HG02885 (cell line): ENCODE measurements around the gene LMX1A.

Experiments
- ATAC-seq: cut with Tn5 transposase; IDR thresholded peaks from one replicate; pipeline ENCODE4 v1.9.1; 2021; ENCODE audit warnings: mild to moderate bottlenecking; ENCODE audit not compliant: unreplicated experiment, poor library complexity

LMX1A gene

DNA sequence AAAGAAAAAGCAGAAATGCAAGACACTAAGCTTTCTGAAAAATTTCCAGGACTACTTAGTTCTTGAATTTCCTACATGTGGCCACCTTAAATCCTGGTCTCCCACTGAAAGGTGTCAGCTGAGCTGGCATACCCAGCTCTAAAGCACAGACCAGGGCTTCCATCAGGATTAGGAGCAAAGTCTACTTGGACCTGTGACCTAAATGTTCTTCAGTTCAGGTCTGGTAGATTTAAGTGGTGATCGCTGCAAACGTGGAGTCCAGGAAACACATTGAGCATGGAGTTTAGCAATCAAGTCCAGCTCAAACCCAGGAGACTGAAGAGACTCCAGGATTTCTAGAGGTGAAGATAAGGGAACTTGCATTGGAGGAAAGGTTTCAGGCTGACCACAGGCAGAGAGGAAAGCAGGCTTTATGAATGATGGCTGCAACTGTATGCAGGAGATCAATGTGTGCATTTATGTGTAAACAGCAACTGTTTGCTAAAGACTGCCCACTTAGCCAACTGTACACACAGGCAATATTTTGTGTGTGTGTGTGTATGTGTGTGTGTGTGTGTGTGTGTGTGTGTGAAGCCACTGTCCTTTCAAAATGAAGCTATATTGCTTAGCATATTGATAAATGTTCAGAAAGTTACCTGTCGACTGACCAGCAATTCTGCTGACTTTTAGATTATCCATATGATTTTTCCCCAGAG lies 75.2 kb downstream of the LMX1A start:
- no peak for ATAC-seq

DNA sequence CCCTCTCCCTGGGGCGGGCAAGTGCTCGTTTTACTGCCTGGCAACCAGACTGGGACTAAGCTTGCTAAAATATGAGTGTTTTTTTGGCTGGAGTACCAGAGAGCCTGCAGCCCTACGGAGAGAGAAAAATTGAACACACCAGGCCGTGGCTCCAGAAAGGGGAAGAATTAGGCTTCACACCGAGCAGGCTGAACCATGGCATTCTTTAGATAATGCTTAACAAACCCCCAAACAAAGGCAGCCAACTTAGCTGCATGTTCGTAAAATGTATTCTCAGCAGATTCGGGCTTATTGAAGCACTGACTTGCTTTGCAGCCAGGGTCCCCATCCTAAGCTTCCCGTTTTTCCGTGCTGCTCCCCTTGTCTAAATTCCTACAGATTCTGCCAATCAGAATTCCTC lies 76.6 kb downstream of the LMX1A start:
- ATAC-seq: no peak

DNA sequence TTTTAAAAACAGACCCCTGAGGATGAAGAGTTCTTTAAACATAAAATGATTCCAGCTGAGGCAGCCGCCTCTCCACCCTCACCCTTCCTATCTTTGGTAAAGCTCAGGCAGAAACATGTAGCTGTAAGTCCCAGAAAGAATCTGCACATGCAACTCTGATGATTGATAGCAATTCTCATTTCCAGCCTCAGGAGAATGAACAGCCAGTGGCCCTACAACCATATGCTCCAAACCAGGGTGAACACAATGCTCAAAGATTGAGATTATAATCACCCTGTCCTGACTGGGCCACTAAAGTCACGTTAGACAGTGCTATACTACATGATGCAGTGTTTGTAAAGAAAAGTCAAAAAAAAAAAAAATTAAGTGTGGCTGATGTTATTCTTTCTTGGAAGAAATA lies 80.2 kb downstream of the LMX1A start:
- ATAC-seq: no peak

DNA sequence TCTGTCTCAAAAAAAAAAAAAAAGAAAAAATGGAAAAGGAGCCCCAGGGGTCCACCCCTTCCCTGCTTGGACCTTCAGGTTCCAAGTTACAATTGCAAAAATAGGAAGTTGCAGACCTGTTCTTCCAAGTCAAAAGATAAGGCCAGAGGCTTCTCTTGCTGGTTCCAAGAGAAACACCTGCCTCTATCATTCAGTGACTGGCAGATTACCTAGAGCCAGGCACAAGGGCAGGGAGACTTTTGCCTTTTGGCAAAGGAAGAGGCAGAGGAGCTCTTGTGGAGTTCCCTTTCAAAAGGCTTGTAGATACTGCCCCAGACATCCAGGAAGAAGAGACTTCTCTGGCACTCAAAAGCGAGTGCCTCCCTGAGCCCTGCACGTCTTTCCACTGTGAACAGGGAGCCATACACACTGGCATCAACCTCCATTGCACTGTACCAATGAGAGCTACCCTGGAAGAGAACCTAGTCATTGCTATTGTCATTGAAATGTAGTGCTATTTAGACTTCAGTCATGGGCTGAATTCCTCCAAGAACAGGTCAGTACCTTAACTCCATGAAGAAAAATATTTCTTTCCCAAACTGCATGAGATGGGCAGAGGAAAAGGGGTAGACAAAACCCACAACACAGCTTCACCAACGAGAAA lies 91.2 kb downstream of the LMX1A start:
- no peak for ATAC-seq

DNA sequence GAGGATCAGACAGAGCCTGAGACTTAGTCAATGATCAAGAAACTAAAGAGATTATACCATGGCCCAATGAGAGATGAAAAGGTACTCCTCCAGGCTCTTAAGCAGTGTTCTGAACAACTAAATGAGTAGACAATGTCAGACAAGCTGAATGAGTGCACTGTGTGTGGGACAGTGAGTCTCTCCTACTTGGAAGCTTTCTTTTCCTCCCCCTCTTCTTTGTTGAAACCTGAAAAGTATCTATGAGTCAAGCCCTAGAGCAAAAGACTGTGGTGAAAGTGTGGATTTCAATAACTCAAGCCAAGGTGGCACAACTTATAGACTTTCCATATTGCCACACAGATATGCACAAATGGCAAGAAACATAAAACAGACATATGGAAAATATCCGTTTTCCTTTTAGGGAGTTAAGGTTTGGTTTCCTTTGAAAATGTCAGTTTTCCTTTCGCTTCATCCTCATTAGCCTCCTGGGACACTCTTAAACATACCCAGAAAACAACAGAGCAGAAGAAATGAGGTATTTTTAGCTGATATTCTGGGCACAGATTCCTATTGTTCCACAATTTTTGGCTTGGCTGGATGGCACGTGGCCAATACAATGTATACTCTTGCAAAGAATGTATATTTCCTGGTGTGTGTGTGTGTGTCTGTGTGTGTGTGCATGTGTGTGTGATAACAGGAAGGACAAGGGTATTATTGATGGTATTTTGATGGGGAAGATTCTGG lies 96.6 kb downstream of the LMX1A start:
- ATAC-seq: no peak

DNA sequence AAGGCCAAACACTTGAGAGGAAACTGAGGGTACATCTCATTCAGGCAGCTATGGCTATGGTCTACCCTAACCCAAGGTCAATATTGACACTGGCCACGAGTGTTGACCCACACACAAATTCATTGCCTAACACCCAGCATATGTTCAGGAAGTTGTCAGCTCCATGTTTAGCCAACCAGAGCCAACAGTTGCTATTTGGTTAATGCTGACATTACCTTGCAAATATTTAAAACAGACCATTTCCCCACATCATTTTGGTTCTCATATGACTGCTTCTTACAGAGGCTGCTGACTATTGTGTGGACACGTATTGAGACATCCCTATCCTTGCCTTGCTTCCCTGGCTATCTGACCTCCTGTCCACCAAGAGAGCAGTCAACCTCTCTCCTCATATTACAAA lies 97.3 kb downstream of the LMX1A start:
- no peak for ATAC-seq

DNA sequence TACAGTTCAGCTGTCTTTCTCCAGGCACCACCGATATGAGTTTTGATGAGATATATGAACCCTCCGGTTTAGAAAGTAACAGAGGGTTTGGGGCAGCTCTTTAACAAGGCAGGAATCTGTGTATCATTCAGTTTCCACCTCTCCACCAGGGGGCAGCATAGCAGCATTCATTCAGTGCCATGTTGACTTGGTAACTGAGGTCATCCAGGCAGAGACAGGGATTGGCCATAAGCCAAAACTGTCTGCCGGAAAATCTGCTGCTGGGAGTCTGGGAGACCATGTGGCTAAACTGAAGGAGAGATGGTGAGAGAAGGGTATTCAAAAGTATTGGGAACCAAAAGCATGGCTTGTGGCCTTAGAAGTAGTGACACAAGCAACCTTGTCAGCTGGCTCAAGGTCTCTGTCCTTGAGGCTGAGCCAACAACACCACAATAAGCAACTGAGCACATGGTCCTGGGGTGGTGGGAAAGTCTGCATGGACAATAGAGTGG lies 98.5 kb downstream of the LMX1A start:
- ATAC-seq: peak; percentile 81

DNA sequence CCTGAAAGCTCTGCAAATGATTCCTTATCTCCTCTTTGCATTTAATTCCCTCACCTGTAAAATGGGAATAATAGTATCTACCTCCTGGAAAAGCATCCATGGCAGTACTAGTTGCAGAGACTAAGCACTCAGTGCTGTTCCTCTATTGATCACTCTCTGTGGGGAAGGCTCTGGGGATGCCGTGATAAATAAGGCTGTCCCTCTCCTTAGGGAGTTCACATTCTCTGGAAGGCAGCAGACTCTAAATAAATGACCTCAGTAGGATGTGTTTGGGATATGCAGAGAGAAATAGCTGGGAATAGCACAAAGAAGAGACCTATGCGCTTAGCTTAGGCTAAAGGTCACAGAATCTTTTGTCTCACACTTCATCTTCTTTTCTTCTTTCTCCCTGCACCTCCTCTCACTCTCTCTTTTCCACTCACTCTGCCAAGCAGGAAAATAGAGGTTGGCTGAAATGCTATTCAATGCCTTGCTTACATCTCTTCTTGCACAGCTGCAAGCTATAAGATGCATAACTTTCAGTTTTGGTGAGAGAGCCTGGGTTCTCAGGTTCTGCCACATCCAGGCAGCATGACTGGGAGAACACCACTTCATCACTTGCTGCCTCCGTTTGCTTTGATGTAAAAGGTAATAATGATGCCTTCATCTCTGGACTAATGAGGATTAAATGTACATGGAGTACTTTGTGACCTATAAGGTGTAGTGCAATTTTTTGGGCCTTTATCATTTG lies 101.5 kb downstream of the LMX1A start:
- ATAC-seq: no peak

DNA sequence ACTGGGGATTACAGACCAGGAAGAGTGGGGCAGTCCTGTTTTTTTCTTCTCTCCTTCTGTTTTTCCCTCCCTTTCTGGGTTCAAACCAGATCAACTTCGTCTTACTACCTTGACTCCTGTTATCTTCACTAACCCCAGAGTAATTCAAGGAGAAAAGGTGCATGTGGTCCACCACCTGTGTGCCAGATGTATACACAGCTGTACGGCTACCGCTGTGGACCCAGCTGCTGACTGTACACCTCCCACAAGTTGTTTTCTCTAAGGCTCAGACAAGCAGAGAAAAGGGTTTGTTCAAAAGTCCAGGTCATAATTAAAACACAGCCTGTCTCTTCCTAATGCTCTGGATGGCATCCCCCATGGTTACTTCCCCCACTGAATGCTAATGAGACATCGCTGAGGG lies 102.1 kb downstream of the LMX1A start:
- ATAC-seq: no peak

DNA sequence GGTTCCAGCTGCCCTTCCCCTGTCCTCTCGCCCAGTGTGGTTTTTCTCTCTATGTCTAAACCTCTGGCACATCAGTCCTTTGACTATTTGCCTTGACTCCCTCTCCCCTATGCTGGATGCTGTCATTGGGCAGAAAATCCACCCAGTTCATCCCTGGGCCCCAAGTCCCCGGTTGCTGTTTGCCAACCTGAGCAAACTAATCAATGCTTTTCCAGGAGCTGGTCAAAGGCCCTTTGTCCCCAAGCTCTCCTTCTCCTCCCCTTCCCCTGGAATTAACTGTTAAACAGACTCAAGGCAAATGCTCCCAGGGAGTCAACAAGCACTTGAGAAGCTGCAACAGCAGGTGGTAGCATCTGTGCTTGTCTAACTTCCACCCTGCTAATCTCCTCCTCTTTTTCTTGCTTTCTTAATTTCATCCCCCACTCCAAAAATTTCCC lies 102.7 kb downstream of the LMX1A start:
- no peak for ATAC-seq

DNA sequence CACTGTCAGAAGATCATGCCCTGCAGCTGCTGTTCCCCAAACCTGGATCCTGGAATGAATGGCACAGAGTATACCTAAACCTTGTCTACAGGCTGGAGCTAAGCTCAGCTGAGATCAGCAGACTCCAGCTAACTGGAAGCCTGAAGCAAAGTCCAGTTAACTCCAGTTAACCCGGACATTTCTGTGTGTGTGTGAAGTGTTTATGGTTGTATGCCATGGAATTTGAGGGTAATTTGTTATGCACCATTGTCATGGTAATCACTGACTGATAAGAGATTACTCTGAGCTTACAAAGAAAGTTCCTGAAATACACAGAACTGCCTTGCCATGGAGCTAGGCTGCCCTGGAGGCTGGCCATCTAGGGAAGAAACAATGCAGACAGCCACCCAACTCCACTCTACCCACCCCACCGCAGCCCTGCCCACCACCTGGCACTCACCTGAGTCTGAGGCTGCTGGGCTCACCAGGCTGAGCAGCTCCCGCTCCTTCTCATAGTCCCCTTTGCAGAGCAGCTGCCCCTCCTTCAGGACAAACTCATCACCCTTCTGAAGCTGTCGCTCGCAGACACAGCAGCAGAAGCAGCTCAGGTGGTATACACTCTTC lies 107.4 kb downstream of the LMX1A start:
- ATAC-seq: no peak

DNA sequence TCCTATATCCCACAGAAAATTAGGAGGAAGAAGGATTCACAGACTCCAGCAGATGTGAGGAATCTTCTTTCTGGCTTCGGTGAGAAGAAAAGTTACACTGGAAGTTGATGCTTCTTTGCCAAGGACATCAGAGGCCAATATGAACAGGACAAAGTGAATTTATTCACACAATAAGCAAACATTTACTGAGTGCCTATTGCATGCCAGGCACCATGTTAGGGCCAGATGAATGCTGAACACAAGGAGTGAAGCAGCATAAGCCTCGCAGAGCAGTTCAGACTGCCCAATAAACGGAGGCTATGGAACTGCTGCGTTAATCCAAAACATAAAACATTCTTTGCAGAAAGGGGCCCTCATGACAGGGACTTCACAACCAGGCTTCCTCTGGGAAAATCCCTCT lies 114.6 kb downstream of the LMX1A start:
- no peak for ATAC-seq

DNA sequence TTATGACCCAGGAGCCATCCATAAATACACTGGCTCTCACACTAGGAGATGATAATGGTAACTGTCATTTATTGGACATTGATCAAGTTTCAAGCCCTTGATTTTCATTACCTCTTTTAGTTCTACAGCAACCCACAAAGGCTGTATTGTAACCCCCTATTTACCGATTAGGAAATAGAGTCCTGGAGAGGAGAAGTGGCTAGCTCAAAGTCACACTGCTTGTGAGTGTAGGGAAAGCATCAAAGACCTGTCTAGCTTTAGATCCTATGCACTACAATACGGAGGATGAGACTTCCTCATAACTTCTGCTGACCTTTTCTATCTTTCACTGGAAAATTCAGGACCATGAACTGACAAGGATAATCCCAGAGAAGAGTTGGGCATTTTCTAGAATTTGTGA lies 115.2 kb downstream of the LMX1A start:
- no peak for ATAC-seq

DNA sequence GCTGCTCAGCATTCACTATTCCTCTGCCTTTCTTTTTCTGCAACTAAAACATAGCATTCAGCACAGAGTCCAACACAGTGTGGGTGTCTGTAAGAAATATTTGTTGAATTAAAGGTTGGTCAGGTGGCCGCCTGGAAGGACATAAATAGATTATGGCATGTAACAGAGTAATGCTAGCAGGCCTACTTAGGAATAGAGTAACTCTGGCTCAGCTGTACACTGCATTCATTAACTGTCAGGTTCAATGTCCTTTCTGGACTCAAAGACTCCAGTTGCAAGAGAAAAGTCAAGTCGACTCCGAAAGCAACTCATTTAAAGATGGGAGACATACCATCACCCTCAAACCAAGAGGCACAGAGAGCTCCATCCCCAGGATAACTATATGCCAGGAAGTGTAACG lies 116.0 kb downstream of the LMX1A start:
- ATAC-seq: no peak

DNA sequence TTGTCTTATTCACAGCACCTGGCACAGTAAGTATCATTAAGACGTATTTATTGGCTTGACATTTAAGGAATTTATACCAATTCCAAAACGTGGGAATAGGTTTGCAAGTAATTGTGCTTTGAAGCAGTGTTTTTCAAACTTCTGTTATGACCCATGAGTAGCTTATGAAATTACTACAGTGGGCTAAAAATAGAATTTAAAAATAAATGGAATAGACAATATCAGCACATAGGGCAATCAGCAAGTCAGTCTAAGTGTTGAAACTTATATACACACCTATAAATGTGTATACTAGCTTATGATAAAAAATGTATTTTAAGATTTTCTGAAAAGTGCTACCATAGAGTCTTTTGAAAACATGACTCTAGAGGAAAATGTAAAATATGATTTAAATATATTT lies 116.6 kb downstream of the LMX1A start:
- no peak for ATAC-seq

DNA sequence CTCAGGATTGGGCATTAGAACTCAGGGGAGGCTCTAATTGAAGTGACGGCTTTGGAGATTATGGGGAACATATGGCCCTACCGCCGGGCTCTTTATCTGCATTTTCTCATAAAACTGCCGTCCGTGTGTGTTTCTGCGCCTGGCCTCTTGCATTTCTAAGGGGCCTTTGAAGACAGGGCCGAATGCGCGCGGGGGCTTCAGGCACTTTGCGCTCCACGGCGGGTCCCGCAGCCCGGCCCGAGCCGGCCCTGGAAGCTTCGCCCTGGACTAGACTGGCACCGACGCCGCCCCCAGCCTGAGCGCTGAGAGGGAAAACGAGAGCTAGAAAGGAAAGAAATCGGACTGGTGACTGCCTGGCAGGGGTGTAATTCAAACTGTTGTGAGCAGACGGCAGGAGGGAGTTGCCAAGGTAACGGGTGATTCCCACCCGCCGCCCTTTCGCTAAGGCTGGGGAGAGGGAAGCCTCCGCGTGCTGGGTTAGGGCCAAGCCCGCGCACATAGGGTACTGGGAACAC lies 120.7 kb downstream of the LMX1A start:
- ATAC-seq: no peak

DNA sequence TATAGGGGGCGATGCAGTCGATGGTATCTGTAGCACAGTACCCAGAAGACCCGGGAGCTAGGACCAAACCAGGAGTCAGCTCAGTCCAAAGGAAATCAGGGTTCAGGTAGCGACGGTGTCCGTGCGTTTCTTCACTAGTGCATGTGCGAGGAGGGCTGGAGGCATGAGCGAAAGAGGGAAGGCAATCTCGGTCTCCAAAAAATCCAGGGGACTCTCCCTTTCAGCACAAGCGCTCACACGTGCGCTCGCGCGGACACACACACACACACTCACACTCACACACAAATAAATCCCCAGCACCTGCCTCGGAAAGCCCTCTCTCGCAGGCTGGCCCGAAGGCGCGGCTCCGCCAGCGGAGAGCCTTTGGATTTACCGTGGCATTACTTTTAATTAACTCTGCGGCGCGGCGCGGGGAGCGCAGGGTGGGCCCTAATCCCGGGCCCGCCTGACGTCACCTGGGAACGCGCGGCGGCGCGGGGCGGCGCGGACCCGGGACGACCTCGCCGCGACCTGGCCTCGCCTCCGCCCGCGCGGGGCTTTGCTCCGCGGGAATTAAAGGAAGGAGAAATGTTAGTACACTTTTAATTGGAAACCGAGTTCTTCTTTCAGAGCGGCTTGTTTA lies 121.2 kb downstream of the LMX1A start:
- ATAC-seq: no peak

DNA sequence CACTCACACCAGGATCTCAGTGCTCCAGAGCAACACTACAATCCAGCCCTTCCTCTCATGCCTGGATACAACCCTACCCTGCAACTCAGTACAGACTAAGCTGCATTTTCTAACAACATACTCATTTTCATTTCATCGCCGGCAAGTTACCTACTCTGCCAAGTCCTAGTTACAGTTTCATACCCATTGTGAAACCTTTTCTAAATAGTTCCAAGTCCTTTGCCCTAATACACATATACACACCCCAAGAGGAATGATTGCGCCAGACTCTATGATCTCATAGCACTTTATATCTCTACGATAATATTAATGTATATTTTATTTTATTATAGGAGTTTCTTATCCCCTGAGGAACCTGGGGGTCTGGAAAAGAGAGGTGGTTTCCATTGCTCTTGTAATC lies 122.4 kb downstream of the LMX1A start:
- no peak for ATAC-seq

DNA sequence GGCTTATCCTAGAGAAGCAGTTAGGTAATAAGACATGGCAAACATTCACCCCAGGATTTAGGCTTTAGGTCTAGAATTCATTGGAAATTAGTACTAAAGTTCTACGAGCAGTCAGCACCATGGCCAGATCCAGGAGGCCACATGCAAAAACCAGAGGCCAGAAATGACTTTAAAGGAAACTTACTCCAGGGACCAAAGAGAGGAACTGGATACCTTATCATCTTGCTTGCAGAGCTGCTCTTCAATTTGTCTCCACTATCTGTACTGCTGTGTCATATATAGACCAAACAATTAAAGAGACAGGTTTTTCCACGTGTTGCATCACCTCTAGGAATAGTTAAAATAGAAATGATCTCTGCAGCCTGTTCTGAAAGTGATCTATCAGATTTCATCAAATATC lies 127.8 kb downstream of the LMX1A start:
- ATAC-seq: no peak
